ENCODE data around the gene HDAC8.

- TF ChIP-seq CTCF (IDR thresholded peaks at IDR 0.05) (no peak), MAFK (IDR thresholded peaks at IDR 0.05; ENCODE audit: partially characterized antibody) (no peak), FOSL2 (IDR thresholded peaks at IDR 0.05) (no peak), FOSL2 (CRISPR knock-in tag; IDR thresholded peaks at IDR 0.05) (no peak), KDM1A (IDR thresholded peaks at IDR 0.05; ENCODE audit: low read depth) (no peak), POLR2AphosphoS2 (conservative IDR thresholded peaks at IDR 0.05; ENCODE audit: low read length) (no peak), RFX5 (IDR thresholded peaks at IDR 0.05) (no peak), EHMT2 (IDR thresholded peaks at IDR 0.05; ENCODE audit: low read depth) (no peak), ESRRA (IDR thresholded peaks at IDR 0.05; ENCODE audit: borderline replicate concordance, low read length) (no peak), POLR2A (IDR thresholded peaks at IDR 0.05; ENCODE audit: low read length) (no peak), RCOR1 (IDR thresholded peaks at IDR 0.05; ENCODE audit: low read depth, low read length) (no peak)
- TF ChIP-seq, protein P1, sequence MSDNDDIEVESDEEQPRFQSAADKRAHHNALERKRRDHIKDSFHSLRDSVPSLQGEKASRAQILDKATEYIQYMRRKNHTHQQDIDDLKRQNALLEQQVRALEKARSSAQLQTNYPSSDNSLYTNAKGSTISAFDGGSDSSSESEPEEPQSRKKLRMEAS (IDR thresholded peaks at IDR 0.05) = no peak
Observed at GRCh38 chrX:72604112-72604511, 31.5 kb upstream of the HDAC8 start.

Data from A549 (cell line).